ENCODE results near the gene AQP4. TPM values are rescaled to one million over a fixed set of nuclear protein-coding genes. Genes with fewer than 3 reads are reported as not detected.

AQP4 gene, protein sequence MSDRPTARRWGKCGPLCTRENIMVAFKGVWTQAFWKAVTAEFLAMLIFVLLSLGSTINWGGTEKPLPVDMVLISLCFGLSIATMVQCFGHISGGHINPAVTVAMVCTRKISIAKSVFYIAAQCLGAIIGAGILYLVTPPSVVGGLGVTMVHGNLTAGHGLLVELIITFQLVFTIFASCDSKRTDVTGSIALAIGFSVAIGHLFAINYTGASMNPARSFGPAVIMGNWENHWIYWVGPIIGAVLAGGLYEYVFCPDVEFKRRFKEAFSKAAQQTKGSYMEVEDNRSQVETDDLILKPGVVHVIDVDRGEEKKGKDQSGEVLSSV
- polyA plus RNA-seq (2013, experiment 1 of 2; ENCODE audit: insufficient read length): not detected
- 1.6 TPM for polyA plus RNA-seq (2013, experiment 2 of 2; ENCODE audit: insufficient read length)

DNA sequence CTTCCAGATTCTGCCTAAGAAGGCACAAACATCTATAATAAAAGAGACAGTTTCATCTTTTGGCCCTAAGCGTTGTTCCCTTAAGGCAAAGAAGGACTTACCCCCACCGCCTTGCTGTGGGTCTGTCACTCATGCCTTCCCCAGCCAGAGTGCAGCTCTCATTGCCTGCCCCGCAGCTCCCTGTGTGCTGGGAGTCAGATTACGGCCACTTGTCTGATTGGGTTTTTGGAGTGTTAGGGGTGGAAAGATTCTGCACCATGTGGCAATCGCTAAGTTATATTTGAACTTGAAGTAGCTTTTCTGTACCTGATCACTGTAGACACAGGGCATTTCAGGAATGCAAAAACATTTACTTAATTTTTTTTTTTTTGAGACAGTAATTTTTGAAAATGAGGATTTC, at the start of gene AQP4:
TSS of gene AQP4 (minus strand) at position 151 of the 400 bp plus-strand sequence. CDS start at position 133, 18 bp downstream.
- DNase-seq: no peak

DNA sequence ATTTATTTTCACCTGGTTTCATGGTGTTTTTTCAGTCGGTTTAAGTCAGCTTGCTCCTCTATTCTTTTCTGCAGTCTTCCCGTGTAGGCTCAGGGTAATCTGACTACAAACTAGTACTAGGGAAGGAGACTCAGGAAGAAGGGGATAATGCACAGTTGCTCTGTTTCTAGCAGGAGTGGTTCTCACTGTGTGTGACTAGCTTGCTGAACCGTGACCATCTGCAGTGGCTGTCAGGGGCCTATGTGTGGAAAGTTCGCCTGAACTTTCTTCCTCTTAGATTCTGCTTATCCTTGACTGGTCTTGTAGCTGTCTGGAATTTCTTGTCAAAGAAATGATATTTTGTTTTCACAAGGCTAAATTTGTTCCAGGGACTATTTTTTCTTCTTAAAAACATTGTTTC, 46.3 kb upstream of the AQP4 start:
- DNase-seq: no peak

DNA sequence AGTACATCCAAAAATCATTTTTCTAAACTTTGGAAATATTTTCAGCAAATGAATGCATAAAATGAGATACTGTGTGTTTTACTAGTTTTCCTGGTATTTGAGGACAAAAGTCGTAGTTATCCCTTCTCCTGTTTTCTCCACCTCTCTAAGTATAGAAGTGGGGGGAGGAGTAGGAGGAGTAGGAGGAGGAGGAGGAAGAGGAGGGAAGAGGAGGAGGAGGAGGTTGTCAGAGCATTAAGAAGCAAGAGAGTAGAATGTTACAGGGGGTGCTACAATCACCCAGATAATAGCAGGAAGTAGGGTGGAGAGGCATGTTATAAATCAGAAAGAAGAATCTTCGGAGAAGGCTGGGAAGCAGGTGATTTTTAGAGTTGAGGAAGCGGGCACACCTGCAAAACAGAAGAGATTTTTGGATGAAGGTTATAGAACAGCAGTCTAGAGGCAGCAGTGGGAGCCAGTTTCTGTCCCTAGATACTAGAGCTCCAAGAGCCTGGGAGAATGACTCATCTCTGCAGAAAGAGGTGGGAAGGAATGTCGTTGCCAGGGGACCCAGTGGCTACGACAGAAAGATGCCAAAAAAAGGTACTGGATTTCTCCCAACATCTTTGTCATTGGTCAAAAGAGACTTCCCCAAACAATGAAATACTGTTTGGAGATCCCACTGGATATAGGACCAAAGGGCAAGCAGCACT, 44.2 kb upstream of the AQP4 start:
- DNase-seq: no peak

DNA sequence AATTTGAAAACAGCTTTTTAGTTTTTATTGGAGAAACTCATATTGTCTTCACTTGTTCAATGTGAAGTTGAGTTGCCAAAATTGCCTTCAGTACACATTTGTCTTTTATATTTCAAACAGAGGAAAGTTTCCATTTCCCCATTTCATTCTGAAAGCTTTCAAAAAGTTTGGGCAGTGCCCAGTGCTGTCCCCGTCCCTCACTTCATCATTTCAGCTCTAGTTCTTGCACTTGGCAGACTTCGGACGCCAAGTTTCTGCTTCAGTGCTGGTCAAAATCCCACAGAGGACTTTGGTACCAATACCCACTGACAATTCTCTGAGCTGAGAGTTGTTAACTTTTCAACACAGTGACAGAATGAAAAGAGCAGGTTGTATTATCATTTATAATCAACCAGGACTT, 43.4 kb upstream of the AQP4 start:
- DNase-seq: no peak

DNA sequence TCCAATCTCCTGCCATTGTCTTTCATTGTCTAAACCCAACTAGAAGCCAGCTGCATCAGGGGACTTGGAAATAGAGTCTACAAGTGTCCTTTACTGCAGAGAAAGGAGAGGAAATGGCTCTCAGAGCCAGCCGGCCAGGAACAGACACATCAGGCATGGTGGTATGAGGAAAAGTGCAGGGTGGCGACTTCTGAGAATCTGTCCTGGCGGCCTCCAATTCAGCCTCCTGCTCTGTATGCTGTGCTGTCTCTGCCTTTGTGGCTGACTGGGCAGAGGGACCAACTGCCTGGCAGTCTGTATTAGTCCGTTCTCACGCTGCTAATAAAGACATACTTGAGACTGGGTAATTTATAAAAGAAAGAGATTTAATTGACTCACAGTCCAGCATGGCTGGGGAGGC, 36.8 kb upstream of the AQP4 start:
- DNase-seq: no peak

DNA sequence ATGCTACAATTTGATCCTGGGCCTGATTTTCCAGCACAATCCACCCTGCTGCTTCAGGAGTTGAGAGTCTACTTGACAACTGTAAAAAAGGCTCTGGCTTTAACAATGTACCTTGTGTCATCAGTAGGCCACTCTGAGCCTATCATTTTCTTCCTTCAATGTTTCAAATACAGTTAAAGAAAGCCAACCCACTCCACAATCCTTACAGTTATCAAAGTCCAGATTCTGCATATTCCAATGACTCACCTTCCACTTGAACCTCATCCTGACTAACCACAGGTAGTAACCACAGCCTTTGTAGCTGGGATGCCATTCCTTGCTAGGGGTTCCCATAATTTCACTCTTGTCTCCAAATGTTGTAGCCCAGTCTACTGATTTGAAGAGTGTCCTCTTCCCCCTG, 35.5 kb upstream of the AQP4 start:
- no peak for DNase-seq

DNA sequence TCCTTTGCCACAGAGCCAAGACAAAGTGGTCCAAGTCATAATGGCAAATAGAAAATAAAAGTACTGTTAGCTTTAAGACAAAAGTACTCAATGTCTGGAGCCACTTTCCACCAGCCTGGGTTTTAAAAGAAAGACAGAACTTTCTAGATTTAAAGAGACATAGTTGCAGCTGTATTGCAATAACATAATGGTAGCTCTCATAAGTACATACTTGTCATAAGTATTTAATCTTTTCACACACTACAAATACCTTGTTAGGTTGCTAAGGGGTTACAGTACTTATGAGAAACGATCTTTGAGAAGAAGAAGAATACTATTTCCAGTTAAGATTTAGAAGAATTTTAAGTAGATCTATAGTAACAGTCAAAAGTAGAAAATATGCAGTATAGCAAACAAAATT, 28.9 kb upstream of the AQP4 start:
- DNase-seq: no peak

DNA sequence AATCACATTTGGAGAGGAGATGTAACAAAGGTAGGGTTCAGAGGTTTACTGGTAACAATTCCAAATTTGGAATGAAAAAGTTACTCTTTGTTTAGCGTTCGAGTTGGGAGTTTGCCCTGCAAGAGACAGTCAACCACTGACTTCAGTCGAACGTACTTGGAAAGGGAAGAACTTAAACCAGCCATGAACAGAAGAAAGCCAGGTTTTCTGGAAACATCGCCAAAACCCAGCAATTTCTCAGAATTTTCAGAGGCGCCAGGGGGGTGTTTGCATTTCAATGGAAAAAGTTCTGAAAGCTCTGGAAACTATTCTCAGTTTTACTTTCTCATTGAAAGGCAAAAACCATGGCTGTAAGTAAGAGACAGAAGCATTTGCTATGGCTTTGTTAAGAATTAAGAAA, 28.5 kb upstream of the AQP4 start:
- no peak for DNase-seq

DNA sequence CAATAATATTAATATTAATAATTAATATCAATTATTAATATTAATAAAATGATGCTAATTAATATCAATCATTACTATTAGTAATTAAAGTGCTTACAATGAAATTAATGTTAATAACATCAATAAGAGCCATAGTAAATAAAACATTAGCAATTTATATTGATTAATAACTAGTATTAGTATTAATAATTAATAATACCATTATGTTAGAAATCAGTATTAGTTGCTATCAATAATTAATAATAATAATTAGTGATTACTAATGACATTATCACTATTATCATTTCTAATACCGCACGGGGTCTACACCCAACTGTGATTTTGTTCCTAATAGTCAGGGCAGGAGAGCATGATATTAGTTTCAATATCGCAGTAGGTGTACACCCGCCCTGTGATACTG, 22.8 kb upstream of the AQP4 start:
- DNase-seq: no peak

DNA sequence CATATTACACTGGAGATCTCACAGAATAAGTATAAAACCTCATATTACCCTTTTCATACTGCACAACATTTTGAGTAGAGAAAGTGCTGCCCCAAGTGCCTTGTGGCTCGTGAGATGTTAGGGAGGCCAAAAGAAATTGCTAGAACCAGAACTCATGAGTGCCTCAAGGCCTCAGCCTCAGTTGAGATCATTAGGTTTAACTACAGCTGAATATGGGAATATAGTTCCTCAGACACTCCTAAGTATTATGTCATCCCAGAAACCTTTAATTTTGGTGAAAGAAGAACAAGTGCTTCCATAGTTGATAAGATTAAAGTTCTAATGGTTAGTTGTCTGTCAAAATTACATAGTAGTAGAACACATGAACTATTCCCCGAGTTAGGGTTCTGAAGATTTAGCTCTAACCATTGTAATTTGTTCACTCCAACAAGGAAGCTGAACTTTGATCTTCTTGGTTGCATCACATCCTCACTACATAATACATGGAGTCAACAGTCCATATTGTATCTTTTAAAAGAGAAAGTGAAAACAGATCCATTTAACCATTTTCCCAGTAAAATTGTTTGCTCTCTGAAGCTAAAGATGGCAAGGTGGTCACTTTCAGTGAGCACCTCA, 9.6 kb upstream of the AQP4 start:
- DNase-seq: no peak

DNA sequence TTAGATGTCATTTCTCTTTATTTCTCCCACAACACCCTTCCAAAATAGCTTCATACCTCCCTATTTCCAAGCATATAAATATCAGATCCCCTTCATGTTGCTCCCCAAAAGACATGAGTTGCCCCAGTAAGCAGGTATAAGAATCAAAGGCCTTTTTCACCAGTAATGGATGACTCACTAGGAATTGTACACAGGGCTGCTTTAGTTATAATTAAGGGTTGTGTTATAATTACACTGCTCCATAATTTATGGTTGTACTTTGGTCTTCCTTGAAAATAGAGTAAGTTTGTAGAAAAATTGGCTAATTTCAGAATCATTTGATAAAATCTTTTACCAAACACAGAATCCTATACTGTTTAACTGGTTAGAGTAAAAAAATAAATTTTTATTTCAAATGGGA, 8.8 kb upstream of the AQP4 start:
- DNase-seq: no peak

DNA sequence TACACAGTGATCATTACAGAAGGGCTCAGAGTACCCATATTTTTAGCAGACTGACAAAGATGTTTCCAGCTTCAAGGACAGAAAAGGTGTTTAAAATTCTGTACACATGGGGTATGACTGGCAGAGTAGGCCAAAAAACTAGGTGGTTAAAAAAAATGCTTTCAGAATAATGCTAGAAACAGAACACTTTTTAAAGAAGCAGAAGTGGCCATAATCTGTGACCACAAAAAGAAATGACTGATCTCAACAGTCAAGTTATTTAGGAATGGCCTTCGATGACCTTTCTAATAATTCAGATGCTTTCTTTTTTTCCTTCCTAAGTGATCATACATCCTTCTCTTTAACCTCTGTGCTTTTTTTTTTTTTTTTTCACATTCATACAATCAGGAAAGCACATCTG, 4.1 kb upstream of the AQP4 start:
- DNase-seq: no peak

DNA sequence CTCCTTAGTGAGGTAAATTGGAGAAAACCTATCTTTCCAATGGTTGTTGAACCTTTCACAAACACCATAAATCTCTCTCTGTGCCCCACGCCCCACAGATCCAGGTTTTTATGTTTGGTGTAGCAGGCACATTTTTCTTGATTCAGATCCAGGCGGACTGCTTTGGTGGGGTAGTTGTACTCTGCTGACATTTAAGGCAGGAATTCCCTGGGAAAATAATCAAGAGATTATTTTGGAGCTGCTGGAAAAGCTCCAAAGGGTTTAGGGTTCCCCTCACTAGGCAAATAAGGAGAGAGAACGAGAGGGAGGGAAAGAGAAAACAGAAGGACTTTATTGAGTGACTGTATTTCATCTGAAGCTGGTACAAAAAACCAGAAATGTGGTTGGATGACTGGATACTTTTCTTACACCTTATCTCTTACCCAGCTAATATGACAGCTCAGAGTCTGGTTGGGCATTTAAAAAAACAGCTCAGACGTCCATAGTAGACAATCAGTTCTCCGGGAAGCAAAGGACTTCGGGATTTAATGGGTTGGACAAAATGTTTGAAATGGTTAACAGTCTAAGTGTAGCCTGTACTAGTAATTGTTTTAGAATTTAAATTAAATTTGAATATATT, 3.6 kb upstream of the AQP4 start:
- DNase-seq: no peak

DNA sequence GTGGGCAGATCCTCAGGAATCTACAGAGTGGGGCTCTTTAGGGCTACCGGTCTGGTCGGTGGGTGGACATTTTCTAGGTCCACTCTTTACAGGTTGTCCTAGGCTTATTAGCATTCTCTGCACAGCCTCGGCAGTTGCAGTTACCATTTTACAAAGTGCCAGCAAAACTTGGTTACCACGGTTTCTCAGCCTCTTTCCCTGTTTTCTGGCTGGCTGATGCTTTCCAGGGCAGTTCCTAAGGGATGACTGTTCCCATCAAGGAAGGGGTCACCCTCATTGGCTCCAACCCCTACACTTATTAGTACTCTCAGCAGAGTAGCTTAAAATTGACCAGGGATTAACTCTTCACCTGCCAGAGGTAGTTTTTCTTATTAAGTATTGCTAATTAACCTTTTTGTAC, 2.0 kb upstream of the AQP4 start:
- DNase-seq: no peak

DNA sequence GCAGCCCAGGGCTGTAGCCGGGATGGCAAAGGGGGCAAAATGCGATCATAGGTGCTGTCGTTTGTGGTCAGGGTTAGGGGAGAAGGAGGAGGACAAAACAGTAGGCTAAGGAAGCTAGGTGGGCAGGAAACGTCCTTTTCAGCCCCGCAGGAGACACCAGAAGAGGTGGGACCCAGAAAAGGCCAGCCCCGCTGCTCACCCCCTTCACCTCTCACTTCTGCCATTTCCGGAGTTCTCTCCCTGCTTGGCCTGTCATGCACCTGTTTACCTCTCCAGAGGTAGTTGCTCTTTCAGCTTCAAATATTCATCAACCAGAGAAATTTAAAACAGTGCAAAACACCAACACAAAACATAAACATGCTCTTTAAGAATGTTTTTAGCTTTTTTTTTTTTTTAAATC, 849 bp downstream of the AQP4 start:
- no peak for DNase-seq

DNA sequence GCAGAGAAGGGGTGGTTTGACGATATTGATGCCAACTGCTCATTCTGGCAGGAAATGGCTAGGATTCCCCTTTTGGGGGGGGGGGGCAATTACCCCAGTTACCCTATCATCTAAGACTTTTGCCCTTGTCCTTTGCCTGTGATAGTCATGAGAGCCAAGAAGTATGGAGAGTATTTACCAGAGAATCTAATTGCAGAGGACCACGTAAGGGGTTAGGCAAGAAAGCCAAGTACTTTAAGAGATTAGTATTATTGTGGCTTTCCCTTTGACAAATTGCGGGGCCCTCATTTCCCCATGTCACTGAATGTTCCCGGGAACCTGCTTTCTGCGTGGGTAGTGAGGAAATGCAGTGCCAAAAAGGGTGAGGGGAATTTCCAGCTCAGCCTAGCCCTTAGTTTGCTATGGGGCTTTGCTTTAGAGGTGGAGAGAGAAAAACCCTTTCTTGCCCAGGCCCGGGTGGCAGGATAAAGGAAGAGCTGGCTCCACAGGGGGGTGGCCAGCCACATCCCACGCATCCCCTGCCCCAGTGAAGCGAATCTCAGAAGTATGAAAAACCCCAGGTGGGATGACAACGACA, 1.5 kb downstream of the AQP4 start:
- DNase-seq: no peak

DNA sequence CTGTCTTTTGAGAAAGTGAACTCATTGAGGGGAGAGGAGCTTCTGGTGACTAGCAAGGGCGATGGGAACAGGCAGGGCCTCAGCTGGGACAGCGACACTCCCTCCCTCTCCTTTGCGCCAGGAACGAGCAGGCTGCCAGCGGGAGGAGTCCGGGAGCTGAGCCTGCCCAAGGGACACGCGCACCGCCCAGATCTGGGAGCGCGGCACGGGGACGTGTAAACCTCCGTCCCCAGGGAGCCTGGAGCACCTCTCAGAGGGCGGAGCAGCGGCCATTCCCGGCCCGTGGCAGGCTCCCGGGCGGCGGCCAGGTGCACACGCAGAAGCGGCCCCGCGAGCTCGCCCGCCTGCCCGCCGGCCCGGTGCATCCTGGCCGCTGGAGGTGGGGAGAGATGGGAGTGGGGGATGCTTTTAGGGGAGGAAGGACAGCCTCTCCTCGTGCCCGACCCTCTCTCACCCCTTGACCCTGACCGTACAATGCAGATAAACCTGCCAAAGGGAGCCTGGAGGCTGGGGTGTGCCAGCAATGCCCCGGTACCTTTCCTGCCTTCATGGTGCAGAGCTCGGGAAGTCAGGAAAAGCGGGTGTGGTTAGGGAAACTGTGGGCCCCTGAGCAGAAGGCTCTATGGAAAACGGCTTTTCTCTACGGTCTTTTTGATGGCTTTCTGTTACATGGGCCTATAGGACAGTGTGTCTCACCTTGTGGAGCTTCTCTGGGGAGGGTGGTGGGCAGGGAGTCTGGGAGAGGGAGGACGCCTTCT, 2.2 kb downstream of the AQP4 start:
- no peak for DNase-seq

DNA sequence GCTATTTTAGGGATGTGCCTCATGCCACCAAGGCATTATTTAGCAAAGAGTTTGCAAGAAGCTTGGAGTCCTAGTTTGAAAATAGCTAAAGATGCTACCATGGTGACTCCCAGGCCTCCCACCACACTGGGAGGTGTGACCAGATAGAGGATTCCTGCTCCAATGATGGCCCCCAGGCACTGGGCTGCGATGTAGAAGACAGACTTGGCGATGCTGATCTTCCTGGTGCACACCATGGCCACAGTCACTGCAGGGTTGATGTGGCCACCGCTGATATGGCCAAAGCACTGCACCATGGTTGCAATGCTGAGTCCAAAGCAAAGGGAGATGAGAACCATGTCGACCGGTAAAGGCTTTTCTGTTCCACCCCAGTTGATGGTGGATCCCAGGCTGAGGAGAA, 3.4 kb downstream of the AQP4 start:
- DNase-seq: no peak

DNA sequence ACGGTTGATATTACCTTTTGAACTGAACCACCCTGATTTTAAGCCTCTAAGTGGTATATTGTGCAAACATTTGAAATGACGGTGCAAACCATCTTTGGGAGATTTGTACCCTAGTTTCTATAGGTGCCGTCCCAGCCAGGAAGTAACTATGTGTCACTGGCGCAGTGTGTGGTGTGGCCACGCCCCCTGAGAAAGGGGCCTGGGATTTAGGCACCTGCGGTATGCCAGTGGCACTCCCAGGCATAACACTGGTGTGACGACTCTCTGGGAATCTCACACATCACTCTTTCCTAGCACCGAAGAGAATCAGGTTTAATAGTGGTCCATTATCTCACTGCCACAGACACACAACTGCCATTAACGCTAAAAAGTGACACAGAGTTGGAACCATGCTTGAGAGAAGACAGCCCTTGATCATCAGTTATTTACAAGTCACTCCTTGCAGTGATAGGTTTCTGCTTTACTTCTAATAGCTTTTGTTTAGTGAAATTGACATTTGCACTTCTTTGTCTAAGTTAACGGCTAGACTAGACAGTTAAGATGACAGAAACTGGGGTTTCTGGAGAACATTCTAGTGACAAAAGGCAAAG, 11.1 kb downstream of the AQP4 start:
- DNase-seq: no peak

DNA sequence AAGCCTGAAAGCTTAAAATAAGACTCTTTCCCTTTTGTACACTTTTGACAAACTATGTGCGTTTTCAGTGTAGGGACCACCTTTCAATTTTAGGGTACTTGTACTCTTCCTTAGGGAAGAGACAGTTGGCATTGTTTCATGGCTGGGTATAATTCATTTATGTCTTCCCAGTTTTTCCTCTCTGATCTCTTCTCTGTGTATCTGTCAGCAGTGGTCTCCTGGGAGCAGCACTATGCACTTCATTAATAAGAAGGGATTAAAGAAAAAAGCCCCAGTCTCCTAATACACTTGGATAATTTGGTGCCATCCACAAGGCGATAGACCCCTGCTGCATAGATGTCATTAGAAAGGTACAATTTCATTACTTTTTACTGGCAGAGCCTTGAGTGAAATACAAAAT, 12.1 kb downstream of the AQP4 start:
- DNase-seq: no peak

DNA sequence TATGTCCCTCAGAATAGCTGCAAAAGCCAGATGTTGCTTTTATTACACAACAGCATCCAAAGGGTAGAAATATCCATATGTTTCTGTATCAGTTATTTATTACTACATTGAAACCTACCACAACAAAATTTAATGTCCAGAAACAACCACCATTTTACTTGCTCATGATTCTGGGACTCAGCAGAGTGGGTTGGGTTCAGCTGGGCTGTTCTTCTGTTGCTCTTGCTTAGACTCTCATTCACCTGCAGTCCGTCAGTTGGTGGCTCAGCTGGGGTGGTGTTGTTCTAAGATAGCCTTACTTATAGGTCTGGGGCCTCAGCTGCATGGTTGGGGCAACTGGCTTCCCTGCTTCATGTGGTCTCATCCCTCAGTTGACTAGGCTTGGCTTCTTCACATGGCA, 21.7 kb downstream of the AQP4 start:
- no peak for DNase-seq

DNA sequence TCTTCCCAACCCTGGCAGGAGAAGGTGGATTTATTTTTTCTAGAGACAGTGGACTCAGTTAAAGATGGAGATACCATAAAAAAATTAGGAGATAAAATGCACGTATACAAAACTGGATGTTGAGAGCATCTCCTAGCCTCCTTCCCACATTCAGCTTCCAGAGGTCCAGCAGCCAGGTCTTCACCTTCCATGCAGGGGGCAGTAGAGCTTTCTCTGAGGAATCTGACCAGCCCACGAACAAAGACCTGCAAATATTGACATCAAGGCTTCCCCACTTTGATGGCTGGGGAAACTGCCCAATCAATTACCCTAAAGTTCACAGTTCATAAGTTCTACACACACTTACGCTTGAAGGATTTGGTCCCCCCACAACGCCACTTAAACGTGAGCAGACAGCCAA, 24.5 kb downstream of the AQP4 start:
- DNase-seq: no peak
